ENCODE results near the gene TMC7. TPM values are rescaled to one million over a fixed set of nuclear protein-coding genes. Genes with fewer than 3 reads are reported as not detected.

Gene TMC7
- total RNA-seq, 1 experiment from 2014 or later: 4.3 TPM

DNA sequence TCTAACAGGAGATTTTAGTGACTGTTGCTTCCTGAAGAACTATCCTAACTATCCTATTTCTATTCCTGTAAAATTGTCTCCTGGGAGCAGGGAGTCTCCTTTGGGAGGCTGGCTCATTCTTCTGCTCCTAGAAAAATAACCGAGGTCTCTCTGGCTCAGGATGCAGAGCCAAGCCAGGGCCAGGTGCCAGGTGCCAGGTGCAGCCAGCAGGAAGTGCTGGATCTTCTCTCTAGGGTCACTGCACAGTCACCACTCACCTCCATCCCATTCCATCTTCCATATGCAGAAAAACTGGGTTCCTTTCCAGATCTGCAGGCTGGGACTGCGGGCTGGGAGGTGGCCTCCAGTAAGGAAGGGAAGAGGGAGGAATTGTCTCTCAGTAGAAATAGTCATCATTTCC is 3.8 kb upstream of the TMC7 start:
- whole genome bisulfite sequencing (ENCODE audit: extremely low coverage, insufficient read length, low lambda C conversion rate): no CpG with 5 or more reads among the region's 2 CpGs
- H2AK5ac ChIP-seq (ENCODE audit: insufficient read length, low read length): no peak overlapping the region
- no peak overlapping the region for H2BK5ac ChIP-seq (ENCODE audit: insufficient read length, low read length)
- H2BK120ac ChIP-seq (ENCODE audit: low read depth, low read length, poor library complexity, severe bottlenecking): no peak overlapping the region
- DNase-seq: no peak
- H4K91ac ChIP-seq (ENCODE audit: insufficient read length, low read depth, low read length): no peak overlapping the region
- H3T11ph ChIP-seq (ENCODE audit: low read length): no peak overlapping the region
- H3K14ac ChIP-seq (ENCODE audit: insufficient read depth, low read length): no peak overlapping the region
- Mint-ChIP-seq H3K4me1 (peaks cover 4 to 5% of the 10 kb centered on the region in 2 experiments; a peak in 3 of 4 replicates), H3K27ac (no peak overlapping the region), H3K36me3 (ENCODE audit: insufficient read depth in 1 of 3, low read depth in 3 of 3) (no peaks in the 10 kb centered on the region), H3K9me3 (no peaks in the 10 kb centered on the region; a peak in 1 of 5 replicates), H3K4me3 (no peak overlapping the region), H3K27me3 (ENCODE audit: low read depth) (peaks cover 2% of the 10 kb centered on the region; the same call in 1 of the 2 replicates)
- H2BK12ac ChIP-seq (ENCODE audit: insufficient read length, low read depth, low read length): no peak overlapping the region
- H4K20me1 ChIP-seq (ENCODE audit: control insufficient read depth, insufficient read depth, insufficient read length): no peaks in the 10 kb centered on the region
- H2BK20ac ChIP-seq (ENCODE audit: low read depth, low read length, poor library complexity, severe bottlenecking): no peak overlapping the region
- H4K8ac ChIP-seq (replicated peaks; ENCODE audit: insufficient read length, low read depth, low read length): no peak overlapping the region
- no peak overlapping the region for H3K56ac ChIP-seq (ENCODE audit: insufficient read length, low read depth, low read length)
- H3K4me1 ChIP-seq (ENCODE audit: insufficient read depth, low read length): no peaks in the 10 kb centered on the region
- H3K18ac ChIP-seq (ENCODE audit: insufficient read length, low read depth, low read length): no peak overlapping the region
- H3K79me2 ChIP-seq (ENCODE audit: insufficient read depth, low read length): no peaks in the 10 kb centered on the region
- H2AFZ ChIP-seq (ENCODE audit: low read length): no peak overlapping the region
- no peaks in the 10 kb centered on the region for H3K27me3 ChIP-seq (ENCODE audit: insufficient read depth, low read length)
- no peak overlapping the region for H3K4me2 ChIP-seq (ENCODE audit: insufficient read depth, insufficient read length, low read length)
- H3K27ac ChIP-seq (ENCODE audit: insufficient read length, low read depth, low read length): no peak overlapping the region
- no peak overlapping the region for H4K5ac ChIP-seq (ENCODE audit: insufficient read length, low read depth, low read length)
- no peaks in the 10 kb centered on the region for H3K9me3 ChIP-seq (ENCODE audit: control insufficient read depth, low read depth, low read length)
- TF ChIP-seq, protein P1, sequence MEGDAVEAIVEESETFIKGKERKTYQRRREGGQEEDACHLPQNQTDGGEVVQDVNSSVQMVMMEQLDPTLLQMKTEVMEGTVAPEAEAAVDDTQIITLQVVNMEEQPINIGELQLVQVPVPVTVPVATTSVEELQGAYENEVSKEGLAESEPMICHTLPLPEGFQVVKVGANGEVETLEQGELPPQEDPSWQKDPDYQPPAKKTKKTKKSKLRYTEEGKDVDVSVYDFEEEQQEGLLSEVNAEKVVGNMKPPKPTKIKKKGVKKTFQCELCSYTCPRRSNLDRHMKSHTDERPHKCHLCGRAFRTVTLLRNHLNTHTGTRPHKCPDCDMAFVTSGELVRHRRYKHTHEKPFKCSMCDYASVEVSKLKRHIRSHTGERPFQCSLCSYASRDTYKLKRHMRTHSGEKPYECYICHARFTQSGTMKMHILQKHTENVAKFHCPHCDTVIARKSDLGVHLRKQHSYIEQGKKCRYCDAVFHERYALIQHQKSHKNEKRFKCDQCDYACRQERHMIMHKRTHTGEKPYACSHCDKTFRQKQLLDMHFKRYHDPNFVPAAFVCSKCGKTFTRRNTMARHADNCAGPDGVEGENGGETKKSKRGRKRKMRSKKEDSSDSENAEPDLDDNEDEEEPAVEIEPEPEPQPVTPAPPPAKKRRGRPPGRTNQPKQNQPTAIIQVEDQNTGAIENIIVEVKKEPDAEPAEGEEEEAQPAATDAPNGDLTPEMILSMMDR (conservative IDR thresholded peaks at IDR 0.05): no peak
- no peak overlapping the region for H3K23ac ChIP-seq (ENCODE audit: insufficient read length, low read depth, low read length)
- H3K23me2 ChIP-seq (ENCODE audit: insufficient read length, low read depth, low read length, poor library complexity, severe bottlenecking): peaks cover 5% of the 10 kb centered on the region
- H3K4ac ChIP-seq (ENCODE audit: low read depth, low read length): no peak overlapping the region
- H3K79me1 ChIP-seq (ENCODE audit: insufficient read depth, low read depth, low read length, poor library complexity, severe bottlenecking): no peaks in the 10 kb centered on the region
- H3K9ac ChIP-seq (ENCODE audit: extremely low read depth, insufficient read length, low read length): no peak overlapping the region
- H2BK15ac ChIP-seq (ENCODE audit: low read depth, low read length): no peak overlapping the region
